Iris pigment epithelial cell (primary cell): ENCODE results near the gene ANTXR1.

Experiments used
- DNase-seq: peaks from one replicate; pipeline ENCODE4 v3.0.0-alpha.2; 2011; ENCODE audit warnings: low read depth

The ANTXR1 gene

DNA sequence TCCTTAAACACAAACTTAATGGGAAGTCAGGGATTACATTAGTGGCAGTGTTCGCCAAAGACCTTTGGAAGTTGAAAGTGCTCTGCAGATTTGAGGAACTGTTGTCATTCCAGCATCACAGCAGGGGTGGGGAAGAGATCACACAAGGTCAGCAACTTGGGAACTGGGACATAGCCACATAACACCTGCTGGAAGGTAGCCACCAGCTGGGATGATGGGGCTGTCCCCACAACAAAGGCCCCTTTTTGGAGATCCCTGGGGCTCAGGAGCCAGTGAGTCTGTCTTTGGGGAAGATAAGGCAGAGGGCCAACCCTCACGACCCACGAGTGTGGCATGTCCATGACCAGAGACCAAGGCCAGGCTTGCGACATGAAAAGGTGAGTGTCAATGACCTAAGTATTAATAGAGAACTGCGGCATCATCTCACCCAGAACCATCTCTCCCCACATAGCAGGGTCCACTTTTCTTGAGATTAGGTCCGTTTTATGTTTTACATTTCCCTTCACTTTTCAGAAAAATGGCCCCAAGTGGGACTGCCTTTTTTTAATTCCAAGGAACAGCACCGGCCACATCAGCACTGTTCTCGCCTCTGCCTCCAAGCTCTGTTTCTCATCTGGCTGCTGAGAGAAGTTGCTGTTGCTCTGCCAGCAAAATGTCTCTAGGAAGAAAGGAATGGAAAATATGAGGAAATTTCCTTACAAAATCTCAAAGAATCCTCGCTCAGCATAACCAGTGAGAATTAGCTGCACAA is 267.1 kb downstream of the ANTXR1 start:
- no peak for DNase-seq

DNA sequence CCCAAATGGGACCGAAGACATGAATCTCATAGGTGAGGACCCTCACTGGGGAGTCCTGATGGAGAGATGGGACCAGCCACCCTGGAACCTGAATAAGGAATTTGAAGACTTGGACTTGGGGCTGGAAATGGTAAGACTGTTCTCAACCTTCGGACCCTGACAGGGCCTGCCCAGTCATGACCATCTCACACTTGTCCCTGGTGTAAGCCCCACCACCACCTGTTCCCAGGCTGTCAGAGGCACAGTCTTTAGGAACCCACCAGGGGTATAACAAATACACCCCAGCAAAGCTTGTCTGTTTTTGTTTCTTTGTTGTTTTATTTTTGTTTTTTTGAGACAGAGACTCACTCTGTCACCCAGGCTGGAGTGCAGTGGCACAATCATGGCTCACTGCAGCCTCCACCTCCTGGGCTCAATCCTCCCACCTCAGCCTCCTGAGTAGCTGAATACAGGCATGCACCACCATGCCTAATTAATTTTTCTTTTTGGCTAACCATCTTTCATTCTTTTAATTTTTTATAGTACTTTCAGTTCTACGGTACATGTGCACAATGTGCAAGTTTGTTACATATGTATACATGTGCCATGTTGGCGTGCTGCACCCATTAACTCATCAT is 267.9 kb downstream of the ANTXR1 start:
- no peak for DNase-seq

DNA sequence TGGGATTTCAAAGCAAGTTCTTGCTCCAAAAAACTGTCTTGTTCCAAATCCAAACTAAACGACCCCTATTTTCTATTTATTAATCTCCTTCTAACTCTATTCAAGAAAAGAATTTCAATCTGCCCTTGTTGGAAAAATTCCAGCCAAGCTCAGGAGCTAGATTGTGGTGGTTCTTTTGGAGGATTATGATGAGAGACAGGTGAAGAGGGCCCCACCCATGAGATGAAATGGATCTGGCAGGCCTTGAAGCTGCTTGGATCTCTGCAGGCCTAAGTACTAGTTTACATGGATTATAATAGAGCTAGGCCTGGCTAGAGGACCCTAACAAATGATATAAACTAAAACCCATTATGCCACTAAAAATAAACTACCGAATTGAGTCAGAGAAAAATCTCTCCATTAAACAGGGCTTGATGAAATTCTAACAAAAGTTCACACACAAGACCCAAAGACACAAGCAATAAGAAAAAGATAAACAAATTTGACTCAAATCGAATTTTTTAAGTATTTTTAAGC is 272.5 kb downstream of the ANTXR1 start:
- no peak for DNase-seq

DNA sequence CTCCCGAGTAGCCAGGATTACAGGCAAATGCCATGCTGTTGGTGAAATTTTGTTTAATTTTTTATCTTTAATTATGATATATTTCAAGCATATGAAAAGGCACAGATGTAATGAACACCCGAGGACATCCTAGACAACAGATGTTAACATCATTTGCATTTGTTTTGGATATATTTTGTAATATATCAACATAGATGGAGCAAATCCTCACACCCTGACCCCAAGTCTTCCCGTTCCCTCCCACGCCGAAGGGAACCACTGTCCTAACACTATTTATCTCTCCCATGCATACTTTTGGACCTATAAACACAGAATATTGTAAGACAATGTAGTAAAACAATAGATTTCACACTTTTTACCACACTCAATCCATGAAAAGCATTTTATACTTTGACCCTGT is 274.6 kb downstream of the ANTXR1 start:
- DNase-seq = no peak

DNA sequence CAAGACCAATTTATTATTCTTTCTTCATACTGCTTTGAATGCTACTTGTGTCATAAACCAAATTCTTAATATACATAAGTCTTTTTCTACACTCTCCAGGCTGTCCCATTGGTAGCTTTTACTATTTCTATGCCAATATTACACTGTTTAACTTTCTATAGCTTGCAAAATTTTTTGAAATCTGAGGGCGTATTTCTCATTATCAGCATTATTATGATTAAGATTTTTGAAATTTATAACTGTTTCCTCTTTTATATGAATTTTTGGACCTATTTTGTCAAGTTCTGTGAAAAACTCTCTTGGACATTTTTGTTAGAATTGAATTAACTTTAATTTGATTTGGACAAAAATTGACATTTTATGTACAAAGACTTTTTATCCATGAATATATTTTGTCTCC is 275.4 kb downstream of the ANTXR1 start:
- DNase-seq = no peak

DNA sequence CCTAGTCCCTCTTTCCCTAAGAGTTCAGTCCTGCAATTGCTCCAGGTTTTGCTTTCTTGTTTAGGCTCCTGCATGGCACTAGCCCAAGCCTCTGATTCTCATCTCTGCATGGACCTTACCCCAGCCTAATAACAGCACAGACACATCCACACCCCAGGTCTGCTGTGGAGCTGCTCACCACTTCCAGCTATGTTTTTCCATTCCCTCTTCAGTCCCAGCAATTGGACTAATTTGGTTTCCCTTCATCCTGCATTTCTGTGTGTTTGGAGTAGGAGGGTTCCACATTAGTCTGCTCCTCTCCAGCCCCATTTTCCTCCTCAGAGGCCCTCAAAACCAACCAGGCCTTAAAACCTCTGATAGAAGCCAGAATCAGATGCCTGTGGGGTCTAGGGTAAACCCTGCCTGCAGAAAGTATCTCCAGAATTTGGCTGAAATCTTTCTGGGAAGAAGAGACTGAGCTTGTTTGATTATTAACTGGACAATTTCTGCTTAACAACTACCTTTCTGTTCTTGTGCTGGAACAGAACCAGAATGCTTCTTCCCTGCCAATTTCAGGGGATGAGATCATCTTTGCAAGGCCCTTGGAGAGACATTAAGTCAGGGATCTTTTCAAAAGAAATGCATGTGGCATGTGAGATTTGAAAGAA is 278.1 kb downstream of the ANTXR1 start:
- DNase-seq = peak; percentile 88

DNA sequence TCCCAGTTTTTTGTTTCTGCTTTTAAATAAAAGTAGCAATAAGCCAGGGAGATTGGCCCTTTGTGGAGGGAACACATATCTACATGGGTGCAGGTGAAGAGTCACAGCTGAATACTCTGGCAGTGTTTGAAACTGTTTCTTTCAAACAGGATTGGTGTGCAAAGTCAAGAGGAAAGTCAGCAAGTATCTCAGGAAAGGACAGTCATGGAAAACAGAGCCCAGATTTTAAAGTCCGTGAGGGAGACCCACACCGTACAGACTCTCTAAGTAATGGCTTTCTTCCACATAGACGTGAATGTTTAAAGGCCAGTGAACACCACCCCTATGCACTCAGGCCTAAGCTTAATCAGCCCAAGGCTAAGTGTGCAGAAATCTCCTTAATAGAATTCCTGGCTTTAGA is 278.7 kb downstream of the ANTXR1 start:
- DNase-seq = no peak

DNA sequence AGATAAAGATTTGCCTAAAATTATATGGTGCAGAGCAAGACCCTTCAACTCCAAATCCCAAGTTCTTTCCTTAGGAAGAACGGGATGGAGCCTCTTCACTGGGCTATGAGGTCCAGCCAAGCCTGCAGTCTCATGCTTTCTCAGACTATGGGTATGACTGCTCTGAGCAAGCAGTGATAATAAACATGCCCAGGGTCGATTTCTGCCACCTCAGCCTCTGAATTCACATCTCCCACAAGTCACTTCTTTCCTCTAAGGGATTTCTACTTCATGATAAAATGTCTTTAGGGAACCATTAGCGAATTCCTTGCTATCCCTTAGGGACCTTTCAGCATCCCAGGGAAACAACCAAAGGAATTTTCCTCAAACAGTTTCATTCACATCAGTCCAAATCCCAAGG is 279.3 kb downstream of the ANTXR1 start:
- no peak for DNase-seq

DNA sequence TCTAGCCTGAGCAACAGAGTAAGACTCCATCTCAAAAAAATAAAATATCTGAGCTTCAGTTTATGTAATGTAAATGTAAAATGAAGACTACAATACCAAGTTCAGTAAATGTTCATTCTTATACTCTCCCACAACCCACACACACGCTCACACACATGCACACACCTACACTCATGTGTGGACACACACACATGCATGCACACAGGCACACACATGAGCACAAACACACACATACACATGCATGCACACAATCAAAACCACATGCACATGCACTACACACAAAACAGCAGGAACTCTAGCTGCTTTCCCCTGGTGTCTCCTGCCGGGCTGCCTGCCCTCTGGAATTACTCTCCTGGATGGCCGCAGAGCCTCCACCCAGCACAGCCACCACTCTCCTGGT is 283.4 kb downstream of the ANTXR1 start:
- no peak for DNase-seq

DNA sequence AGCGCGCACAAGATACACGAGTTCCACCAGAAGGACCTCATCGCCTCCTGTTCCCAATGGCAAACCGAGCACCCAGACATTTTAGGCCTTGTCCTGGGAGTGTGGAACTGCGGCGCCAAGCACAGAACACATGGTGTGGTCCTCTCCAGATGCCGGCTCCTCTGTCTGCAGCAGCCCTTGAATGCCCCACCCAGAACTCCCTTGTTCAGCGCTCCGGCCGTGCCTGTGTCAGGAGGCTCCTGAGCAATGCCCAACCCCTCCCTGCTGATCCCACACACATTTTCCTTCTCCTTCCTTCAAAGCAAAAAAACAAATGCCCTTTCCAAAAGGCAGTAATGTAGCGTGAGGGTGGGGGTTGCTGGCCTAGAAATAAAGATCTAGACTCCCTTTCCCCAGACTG is 284.2 kb downstream of the ANTXR1 start:
- no peak for DNase-seq

DNA sequence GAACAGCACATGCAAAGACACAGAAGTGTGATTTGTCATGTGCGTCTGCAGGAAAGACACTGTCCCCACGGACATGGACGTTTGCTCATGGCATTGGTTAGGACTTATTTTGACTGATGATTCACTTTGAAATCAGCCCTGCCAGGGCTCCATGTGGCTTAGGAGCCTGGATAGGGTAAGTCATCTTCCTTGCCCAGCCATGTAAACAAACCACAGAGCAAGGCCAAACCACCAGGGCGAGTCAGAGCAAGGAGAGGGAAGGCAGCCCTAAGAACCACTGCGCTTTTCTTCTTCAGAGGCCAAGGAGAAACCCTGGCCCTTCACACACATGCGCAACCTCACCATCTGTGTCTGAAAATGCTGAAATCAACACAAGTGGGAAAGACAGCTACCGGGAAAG is 285.3 kb downstream of the ANTXR1 start:
- peak; percentile 95 for DNase-seq

DNA sequence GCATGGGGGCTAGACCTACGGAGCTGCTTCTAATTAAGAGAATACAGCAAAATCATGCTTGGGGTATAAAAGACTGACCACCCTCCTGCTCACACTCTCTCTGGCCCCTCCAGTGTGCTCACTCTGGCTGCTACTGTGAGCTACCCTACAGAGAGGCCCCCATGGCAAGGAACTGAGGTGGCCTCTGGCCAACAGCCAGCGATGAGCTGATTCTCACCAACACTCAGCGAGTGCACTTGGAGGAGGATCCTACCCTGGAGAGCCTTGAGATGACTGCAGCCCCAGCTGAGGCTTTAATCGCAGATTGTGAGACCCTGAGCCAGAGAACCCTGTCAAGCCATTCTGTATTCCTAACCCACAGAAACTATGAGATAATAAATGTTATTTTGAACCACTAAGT is 285.9 kb downstream of the ANTXR1 start:
- DNase-seq = peak; percentile 74
